Hepatocyte (in vitro differentiated cells): ENCODE results near the gene TDRD1.

Source experiments
- EZH2 ChIP-seq: fragments of 200-600 bp; sonication (generic); IDR thresholded peaks from 2 replicates; pipeline ENCODE4 v1.6.1; 2016; ENCODE audit warnings: antibody characterized with exemption, mild to moderate bottlenecking, borderline replicate concordance
- EZH2phosphoT487 ChIP-seq: fragments of 200-600 bp; sonication (generic); IDR thresholded peaks from one replicate; pipeline ENCODE4 v1.6.1; 2018; ENCODE audit warnings: antibody characterized with exemption, mild to moderate bottlenecking, low read depth, moderate library complexity; ENCODE audit not compliant: unreplicated experiment, severe bottlenecking
- TF ChIP-seq, protein P1 (sequence below): fragments of 200-600 bp; sonication (generic); IDR thresholded peaks from 2 replicates; pipeline ENCODE4 v1.5.1; 2016; ENCODE audit warnings: antibody characterized with exemption, mild to moderate bottlenecking; ENCODE audit not compliant: poor library complexity

DNA sequence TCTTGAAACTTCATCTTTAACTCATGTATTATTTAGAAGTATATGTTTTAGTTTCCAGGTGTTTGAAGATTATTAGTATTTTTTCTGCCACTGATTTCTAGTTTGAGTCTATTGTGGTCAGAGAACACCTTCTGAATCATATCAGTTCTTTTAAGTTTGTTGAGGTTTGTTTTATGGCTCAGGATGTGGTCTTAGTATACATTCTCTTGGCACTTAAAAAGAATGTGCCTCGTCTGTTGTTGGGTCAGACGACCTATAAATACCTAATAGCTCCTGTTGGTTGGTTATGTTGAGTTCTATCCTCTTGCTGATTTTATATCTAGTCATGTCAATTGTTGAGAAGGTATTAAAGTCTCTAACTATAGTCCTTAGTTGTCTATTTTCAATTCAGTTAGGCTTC, 15.9 kb downstream of the TDRD1 start:
- TF ChIP-seq, protein P1, sequence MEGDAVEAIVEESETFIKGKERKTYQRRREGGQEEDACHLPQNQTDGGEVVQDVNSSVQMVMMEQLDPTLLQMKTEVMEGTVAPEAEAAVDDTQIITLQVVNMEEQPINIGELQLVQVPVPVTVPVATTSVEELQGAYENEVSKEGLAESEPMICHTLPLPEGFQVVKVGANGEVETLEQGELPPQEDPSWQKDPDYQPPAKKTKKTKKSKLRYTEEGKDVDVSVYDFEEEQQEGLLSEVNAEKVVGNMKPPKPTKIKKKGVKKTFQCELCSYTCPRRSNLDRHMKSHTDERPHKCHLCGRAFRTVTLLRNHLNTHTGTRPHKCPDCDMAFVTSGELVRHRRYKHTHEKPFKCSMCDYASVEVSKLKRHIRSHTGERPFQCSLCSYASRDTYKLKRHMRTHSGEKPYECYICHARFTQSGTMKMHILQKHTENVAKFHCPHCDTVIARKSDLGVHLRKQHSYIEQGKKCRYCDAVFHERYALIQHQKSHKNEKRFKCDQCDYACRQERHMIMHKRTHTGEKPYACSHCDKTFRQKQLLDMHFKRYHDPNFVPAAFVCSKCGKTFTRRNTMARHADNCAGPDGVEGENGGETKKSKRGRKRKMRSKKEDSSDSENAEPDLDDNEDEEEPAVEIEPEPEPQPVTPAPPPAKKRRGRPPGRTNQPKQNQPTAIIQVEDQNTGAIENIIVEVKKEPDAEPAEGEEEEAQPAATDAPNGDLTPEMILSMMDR: no peak
- TF ChIP-seq EZH2 (no peak), EZH2phosphoT487 (no peak)
